SK-N-SH (cell line): ENCODE measurements around the gene MAP3K2.

Experiments used
- CHD2 ChIP-seq: fragments of 150-350 bp; IDR thresholded peaks from 2 replicates; pipeline ENCODE4 v1.6.1; 2018; ENCODE audit warnings: low read length; ENCODE audit not compliant: partially characterized antibody
- SMC3 ChIP-seq: IDR thresholded peaks from 2 replicates; pipeline ENCODE4 v1.6.1; 2012; ENCODE audit warnings: low read depth, low read length, improper control_type of control experiment
- TCF12 ChIP-seq: IDR thresholded peaks from 2 replicates; pipeline ENCODE4 v1.4.0; 2012
- YY1 ChIP-seq: IDR thresholded peaks from 2 replicates; pipeline ENCODE4 v1.4.0; 2012; ENCODE audit warnings: low read depth, mild to moderate bottlenecking
- TF ChIP-seq, protein P1 (sequence below): fragments of 200-600 bp; sonication (generic); IDR thresholded peaks from 2 replicates; pipeline ENCODE4 v1.6.1; 2017; ENCODE audit warnings: antibody characterized with exemption, mild to moderate bottlenecking, moderate library complexity

GRCh38 chr2:127302168-127302567 lies 85.6 kb downstream of the MAP3K2 start:
- TF ChIP-seq SMC3, result no peak
- no peak for TF ChIP-seq TCF12
- no peak for TF ChIP-seq CHD2
- no peak for TF ChIP-seq YY1
- TF ChIP-seq, protein P1, sequence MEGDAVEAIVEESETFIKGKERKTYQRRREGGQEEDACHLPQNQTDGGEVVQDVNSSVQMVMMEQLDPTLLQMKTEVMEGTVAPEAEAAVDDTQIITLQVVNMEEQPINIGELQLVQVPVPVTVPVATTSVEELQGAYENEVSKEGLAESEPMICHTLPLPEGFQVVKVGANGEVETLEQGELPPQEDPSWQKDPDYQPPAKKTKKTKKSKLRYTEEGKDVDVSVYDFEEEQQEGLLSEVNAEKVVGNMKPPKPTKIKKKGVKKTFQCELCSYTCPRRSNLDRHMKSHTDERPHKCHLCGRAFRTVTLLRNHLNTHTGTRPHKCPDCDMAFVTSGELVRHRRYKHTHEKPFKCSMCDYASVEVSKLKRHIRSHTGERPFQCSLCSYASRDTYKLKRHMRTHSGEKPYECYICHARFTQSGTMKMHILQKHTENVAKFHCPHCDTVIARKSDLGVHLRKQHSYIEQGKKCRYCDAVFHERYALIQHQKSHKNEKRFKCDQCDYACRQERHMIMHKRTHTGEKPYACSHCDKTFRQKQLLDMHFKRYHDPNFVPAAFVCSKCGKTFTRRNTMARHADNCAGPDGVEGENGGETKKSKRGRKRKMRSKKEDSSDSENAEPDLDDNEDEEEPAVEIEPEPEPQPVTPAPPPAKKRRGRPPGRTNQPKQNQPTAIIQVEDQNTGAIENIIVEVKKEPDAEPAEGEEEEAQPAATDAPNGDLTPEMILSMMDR, result no peak
